Spleen (tissue), 11 donors: Measurements from ENCODE around the gene ZYG11B. TPM values are rescaled to one million over a fixed set of nuclear protein-coding genes. Genes with fewer than 3 reads are reported as not detected.

Experiments used
- DNase-seq: peaks from one replicate; pipeline ENCODE4 v3.0.0-alpha.2; 2020
- H3K27ac ChIP-seq, 8 donors: fragments of 200-600 bp; sonication (generic) in 7 of 8; 1 replicate in 4 of 8; 2 replicates in 4 of 8; pipeline versions ENCODE4 v1.5.0 to v1.8.0; 2016 to 2021; ENCODE audit warnings: inconsistent platforms in 4 of 8, mild to moderate bottlenecking in 4 of 8, moderate library complexity in 1 of 8
- H3K27me3 ChIP-seq, 7 donors: fragments of 200-600 bp; sonication (generic) in 6 of 7; replicated peaks in 1 of 7; 1 replicate in 4 of 7; 2 replicates in 3 of 7; pipeline versions ENCODE4 v1.5.0 to v1.8.0; 2016 to 2021; ENCODE audit warnings: inconsistent platforms in 3 of 7, mild to moderate bottlenecking in 1 of 7
- H3K36me3 ChIP-seq, 6 donors: fragments of 200-600 bp; sonication (generic) in 5 of 6; 1 replicate in 4 of 6; 2 replicates in 2 of 6; pipeline versions ENCODE4 v1.5.0 to v1.8.0; 2016 to 2021; ENCODE audit warnings: inconsistent platforms in 2 of 6
- H3K4me1 ChIP-seq, 6 donors: fragments of 200-600 bp; sonication (generic) in 5 of 6; 1 replicate in 3 of 6; 2 replicates in 3 of 6; pipeline versions ENCODE4 v1.5.0 to v1.8.0; 2016 to 2021; ENCODE audit warnings: inconsistent platforms in 3 of 6
- H3K4me3 ChIP-seq, 8 donors: fragments of 200-600 bp; sonication (generic) in 7 of 8; 1 replicate in 4 of 8; 2 replicates in 4 of 8; pipeline versions ENCODE4 v1.5.0 to v1.8.0; 2016 to 2021; ENCODE audit warnings: inconsistent platforms in 4 of 8, mild to moderate bottlenecking in 4 of 8, moderate library complexity in 2 of 8
- H3K9me3 ChIP-seq, 8 donors: fragments of 200-600 bp; sonication (generic) in 7 of 8; 1 replicate in 4 of 8; 2 replicates in 4 of 8; pipeline versions ENCODE4 v1.5.0 to v1.8.0; 2016 to 2021; ENCODE audit warnings: inconsistent platforms in 4 of 8
- CTCF ChIP-seq, 11 experiments: fragments of 200-600 bp in 7 of 11; fragments of 450-650 bp in 4 of 11; sonication (generic) in 4 of 11; IDR thresholded peaks in 8 of 11; conservative IDR thresholded peaks in 3 of 11; 1 replicate in 7 of 11; 2 replicates in 4 of 11; pipeline versions ENCODE4 v1.4.0 to v1.8.0; 2016 to 2021; ENCODE audit warnings: antibody characterized with exemption in 11 of 11, inconsistent platforms in 4 of 11, mild to moderate bottlenecking in 1 of 11
- POLR2A ChIP-seq, 3 donors: fragments of 450-650 bp; IDR thresholded peaks; one replicate each; pipeline ENCODE4 v1.5.1; 2017; ENCODE audit warnings: antibody characterized with exemption in 3 of 3, mild to moderate bottlenecking in 1 of 3
- POLR2AphosphoS5 ChIP-seq, 3 donors: sonication (generic); formaldehyde crosslinking; IDR thresholded peaks; one replicate each; pipeline ENCODE4 v1.5.1; 2017; ENCODE audit warnings: antibody characterized with exemption in 3 of 3
- WGBS, 5 donors: extraction: QIAGEN DNeasy Blood & Tissue Kit in 3 of 5; methylation state at CpG; one replicate each; pipeline versions ENCODE4 v1.1.5 to v1.1.7; 2013 to 2018; 5-methylcytosine and 5-hydroxymethylcytosine counted together
- intact Hi-C: fragments of 100-400 bp; cut with DNase I; formaldehyde crosslinking; loops from one replicate; pipeline ENCODE4 v1.15.0; 2023; ENCODE audit warnings: low total_unique reads
- polyA plus RNA-seq, 3 donors: library from polyadenylated mRNA; stranded (reverse); fragments of 200-250 nt; gene quantifications; one replicate each; pipeline ENCODE4 v1.2.1, GENCODE V29; 2013
- total RNA-seq, 7 donors: library from RNA; depleted of rRNA in 3 of 7; stranded (reverse); fragments of >200 nt in 3 of 7; fragmentation: NEBNext Ultra II Directional in 4 of 7; extraction: Animal tissue kit (Norgen Biotek cat#: 25700) in 4 of 7; gene quantifications; one replicate each; pipeline versions ENCODE4 v1.1.0 to v1.2.1, GENCODE V29; 2016 to 2021
- donor health status: healthy with polysubstance abuse.
- donor health status: DM: no; HTN: no; CAD: no; lungs with moderate emphysema.
- donor health status: DM: no; HTN: no; CAD: no.
- donor health status: Bipolar disorder and iron deficiency.
- donor health status: healthy.
- donor health status: DM: no; HTN: no; CAD: no.
- donor health status: DM: yes; HTN: yes; CAD: no.

ZYG11B gene
- total and polyA plus RNA-seq, 10 donors, result 3.0 to 35.5 (median 21.9) TPM

- H3K36me3 ChIP-seq, result peaks cover 0 to 63% (median 13%) of the 10 kb centered on the region in 6 donors
- H3K9me3 ChIP-seq, result no peaks in the 10 kb centered on the region
- DNase-seq, result no peak
- intact Hi-C loops, result no loop called here
- no peaks in the 10 kb centered on the region for H3K4me1 ChIP-seq
- TF ChIP-seq POLR2A (IDR thresholded peaks at IDR 0.05), result no peak
- TF ChIP-seq CTCF (IDR thresholded peaks at IDR 0.05 in 8 of 11, conservative IDR thresholded peaks at IDR 0.05 in 3 of 11), result no peak
- no peak for TF ChIP-seq POLR2AphosphoS5 (IDR thresholded peaks at IDR 0.05)
- no peak overlapping the region for H3K4me3 ChIP-seq
- H3K27ac ChIP-seq, result no peak overlapping the region
- WGBS, 5 donors, result 96 to 99% (median 96%) methylated on average over 10 of the region's 10 CpGs
- no peaks in the 10 kb centered on the region for H3K27me3 ChIP-seq
These were observed 33.7 kb downstream of the ZYG11B start for GRCh38 chr1:52759908-52760307.

GRCh38 chr1:52767596-52768280 is 41.5 kb downstream of the ZYG11B start:
- WGBS, 5 donors, result 48 to 62% (median 57%) methylated on average over 4 of the region's 4 CpGs
- Histone ChIP-seq H3K4me1 (no peaks in the 10 kb centered on the region), H3K27ac (no peak overlapping the region), H3K4me3 (no peak overlapping the region), H3K9me3 (no peaks in the 10 kb centered on the region), H3K36me3 (peaks cover 0 to 35% (median 20%) of the 10 kb centered on the region in 6 donors), H3K27me3 (no peaks in the 10 kb centered on the region)
- TF ChIP-seq POLR2AphosphoS5 (IDR thresholded peaks at IDR 0.05) (no peak), POLR2A (IDR thresholded peaks at IDR 0.05) (no peak), CTCF (IDR thresholded peaks at IDR 0.05 in 8 of 11, conservative IDR thresholded peaks at IDR 0.05 in 3 of 11) (no peak)
- intact Hi-C loops, result no loop called here
- no peak for DNase-seq

- Histone ChIP-seq H3K27ac (no peak overlapping the region), H3K4me1 (no peaks in the 10 kb centered on the region), H3K9me3 (no peaks in the 10 kb centered on the region), H3K36me3 (peaks cover 0 to 51% (median 25%) of the 10 kb centered on the region in 6 donors), H3K27me3 (no peaks in the 10 kb centered on the region), H3K4me3 (no peak overlapping the region)
- 90 to 95% (median 94%) methylated on average over 4 of the region's 4 CpGs for WGBS, 5 donors
- TF ChIP-seq POLR2A (IDR thresholded peaks at IDR 0.05) (no peak), CTCF (IDR thresholded peaks at IDR 0.05 in 8 of 11, conservative IDR thresholded peaks at IDR 0.05 in 3 of 11) (no peak), POLR2AphosphoS5 (IDR thresholded peaks at IDR 0.05) (no peak)
- no peak for DNase-seq
- intact Hi-C loops, result no loop called here
These were observed 43.2 kb downstream of the ZYG11B start for GRCh38 chr1:52769346-52770033.

GRCh38 chr1:52771384-52771783 is 45.1 kb downstream of the ZYG11B start:
- H3K27me3 ChIP-seq, result no peaks in the 10 kb centered on the region
- no peak overlapping the region for H3K4me3 ChIP-seq
- DNase-seq, result no peak
- peaks cover 0 to 65% (median 25%) of the 10 kb centered on the region in 6 donors for H3K36me3 ChIP-seq
- 93 to 97% (median 96%) methylated on average over 7 of the region's 7 CpGs for WGBS, 5 donors
- no peak for TF ChIP-seq POLR2A (IDR thresholded peaks at IDR 0.05)
- TF ChIP-seq POLR2AphosphoS5 (IDR thresholded peaks at IDR 0.05), result no peak
- no peak for TF ChIP-seq CTCF (IDR thresholded peaks at IDR 0.05 in 8 of 11, conservative IDR thresholded peaks at IDR 0.05 in 3 of 11)
- no peaks in the 10 kb centered on the region for H3K4me1 ChIP-seq
- no peak overlapping the region for H3K27ac ChIP-seq
- H3K9me3 ChIP-seq, result no peaks in the 10 kb centered on the region
- intact Hi-C loops, result no loop called here
